HG03558 (cell line): ENCODE data around the gene TCP10L.
"Not testable (repeated sequence)": the region's sequence is repeated elsewhere in the genome, so short reads cannot be mapped to it uniquely, and the experiment has no call there.

Experiments
- ATAC-seq: cut with Tn5 transposase; IDR thresholded peaks from one replicate; pipeline ENCODE4 v1.9.1; 2021; ENCODE audit warnings: moderate number of reproducible peaks; ENCODE audit not compliant: unreplicated experiment; ENCODE audit errors: extremely low read depth

TCP10L gene

GRCh38 chr21:32587651-32588050, 2.3 kb upstream of the TCP10L start:
- no peak for ATAC-seq

DNA sequence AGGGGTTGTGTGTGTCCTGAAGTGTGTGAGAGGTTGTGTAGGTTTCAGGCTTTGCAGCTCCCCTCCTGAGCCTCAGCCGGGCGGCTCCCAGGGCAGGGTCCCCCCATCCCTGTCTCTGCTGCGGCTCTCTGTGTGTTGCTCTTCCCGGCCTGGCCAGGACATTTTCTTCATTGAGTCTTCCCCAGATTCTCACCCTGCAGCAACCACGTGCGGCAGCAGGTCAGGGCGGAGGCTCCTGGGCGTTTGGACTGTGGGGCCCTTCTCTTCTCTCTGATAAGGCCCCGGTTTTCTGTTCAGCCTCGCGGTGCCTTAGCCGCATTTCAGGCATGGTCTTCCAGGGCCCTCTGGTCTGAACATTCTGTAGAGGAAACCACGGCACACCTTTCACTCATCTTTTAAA, 1.8 kb upstream of the TCP10L start:
- no peak for ATAC-seq

- no peak for ATAC-seq
Measured at GRCh38 chr21:32585970-32586369, 647 bp upstream of the TCP10L start.

GRCh38 chr21:32584472-32584871, 851 bp downstream of the TCP10L start:
- ATAC-seq = no peak

- no peak for ATAC-seq
Measured at GRCh38 chr21:32581732-32582131, 3.6 kb downstream of the TCP10L start.

- ATAC-seq = no peak
Measured at GRCh38 chr21:32580949-32581348, 4.4 kb downstream of the TCP10L start.

DNA sequence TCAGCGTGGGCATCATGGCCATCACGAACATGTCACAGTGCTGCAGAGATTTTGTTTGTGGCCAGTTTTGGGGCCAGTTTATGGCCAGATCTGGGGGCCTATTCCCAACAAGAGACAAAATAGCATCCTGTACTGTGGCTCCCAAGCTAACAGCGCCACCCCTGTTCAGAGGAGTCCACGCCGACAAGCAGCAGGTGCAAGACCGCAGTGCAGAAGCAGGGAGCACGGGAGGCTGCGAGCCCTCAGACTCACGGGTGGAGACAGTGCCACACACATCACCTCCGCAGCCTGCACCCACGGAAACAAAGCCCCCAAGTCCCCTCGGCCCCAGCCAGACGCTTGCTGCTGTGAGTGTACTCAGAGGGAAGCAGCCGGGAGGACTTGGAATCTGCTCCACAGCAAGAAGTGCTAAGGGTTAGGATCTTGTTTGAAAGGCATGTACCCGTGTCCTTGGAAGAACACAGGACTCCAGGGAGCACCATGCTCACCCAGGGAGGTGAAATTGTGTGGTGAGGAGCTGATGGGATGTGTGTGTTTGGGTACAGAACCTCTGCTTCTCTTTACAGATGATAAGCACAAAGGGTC, 7.1 kb downstream of the TCP10L start:
- ATAC-seq = no peak

DNA sequence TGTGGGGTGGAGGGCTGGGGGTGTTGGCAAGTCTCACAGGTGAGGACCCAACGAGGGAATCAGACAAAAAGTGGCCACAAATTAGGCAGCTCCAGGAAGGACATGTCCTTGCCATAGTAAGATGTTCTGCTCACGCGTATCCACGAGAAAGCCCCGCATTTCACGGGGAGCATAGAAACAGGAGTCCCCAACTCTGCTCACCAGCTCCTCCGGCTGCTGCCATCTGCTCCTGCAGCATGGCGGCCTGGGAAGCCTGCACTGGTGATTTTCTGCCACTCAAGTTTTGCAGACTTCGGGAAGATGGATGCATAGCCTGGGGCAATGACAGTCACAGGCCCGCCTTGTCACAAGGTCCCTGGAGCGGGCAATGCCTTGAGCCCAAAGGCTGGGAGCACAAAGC, 9.3 kb downstream of the TCP10L start:
- no peak for ATAC-seq

GRCh38 chr21:32574946-32575925, 10.1 kb downstream of the TCP10L start:
- ATAC-seq = no peak

GRCh38 chr21:32572574-32573420, 12.5 kb downstream of the TCP10L start:
- no peak for ATAC-seq

DNA sequence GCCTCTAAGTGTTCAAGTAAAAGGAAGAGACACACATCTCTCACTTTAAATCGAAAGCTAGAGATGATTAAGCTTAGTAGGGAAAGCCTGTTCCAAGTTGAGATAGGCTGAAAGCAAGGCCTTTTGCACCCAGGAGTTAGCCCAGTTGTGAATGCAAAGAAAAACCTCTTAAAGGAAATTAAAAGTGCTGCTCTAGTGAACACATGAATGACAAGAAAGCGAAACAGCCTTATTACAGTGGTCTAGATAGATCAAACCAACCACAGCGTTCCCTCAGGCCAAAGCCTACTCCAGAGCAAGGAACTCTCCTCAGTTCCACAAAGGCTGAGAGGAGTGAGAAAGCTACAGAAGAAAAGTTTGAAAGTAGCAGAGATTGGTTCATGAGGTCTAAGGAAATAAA, 14.9 kb downstream of the TCP10L start:
- no peak for ATAC-seq

- ATAC-seq = no peak
Measured at GRCh38 chr21:32569261-32570230, 15.8 kb downstream of the TCP10L start.

- no peak for ATAC-seq
Measured at GRCh38 chr21:32567626-32568025, 17.7 kb downstream of the TCP10L start.

DNA sequence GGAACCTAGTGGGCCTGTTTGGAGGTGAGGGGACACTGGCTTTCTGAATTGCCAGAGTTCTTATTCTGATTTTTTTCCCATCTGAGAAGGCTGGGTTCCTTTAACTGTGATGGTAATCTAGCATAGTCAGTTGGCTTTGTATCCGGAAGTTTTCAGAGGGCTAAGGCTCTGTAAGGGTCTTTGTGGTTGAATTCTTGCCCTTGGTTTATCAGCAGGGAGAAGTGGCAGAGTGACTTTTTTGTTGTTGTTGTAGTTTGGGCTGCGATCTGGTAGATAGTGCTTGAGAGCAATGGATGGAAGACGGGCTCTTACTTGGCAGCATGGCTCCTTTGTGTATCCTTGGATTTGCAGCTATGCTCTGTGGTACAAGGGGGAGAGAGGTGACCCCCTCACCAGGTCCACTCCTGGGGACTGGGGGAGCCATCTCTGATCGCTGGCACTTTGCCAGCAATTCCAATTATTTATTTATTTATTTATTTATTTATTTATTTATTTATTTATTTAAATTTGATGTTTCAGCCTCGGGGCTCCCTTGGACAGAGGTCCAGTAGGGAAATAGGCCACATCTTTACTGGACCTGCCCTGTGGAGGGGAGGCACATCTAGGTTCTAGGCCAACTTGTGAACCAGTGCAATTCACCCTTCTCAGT, 18.5 kb downstream of the TCP10L start:
- ATAC-seq = no peak

GRCh38 chr21:32565856-32566465, 19.4 kb downstream of the TCP10L start:
- no peak for ATAC-seq

DNA sequence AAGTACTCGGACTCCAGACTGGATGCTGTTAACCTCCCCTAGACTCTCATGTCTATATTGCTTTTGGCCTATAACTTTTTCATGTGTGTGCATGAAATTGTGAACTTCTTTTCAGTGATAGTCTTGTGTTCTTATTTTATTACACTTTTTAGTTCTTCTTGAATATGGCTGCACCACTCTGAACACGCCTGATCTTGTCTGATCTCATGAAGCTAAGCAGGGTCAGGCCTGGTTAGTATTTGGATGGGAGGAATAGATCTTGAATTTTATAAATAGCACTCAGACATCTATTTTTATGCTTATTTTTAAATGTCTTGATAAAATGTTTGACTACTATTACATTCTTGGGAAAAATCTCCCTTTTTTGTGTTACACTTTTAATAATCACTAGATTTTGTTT, 22.4 kb downstream of the TCP10L start:
- ATAC-seq = no peak

DNA sequence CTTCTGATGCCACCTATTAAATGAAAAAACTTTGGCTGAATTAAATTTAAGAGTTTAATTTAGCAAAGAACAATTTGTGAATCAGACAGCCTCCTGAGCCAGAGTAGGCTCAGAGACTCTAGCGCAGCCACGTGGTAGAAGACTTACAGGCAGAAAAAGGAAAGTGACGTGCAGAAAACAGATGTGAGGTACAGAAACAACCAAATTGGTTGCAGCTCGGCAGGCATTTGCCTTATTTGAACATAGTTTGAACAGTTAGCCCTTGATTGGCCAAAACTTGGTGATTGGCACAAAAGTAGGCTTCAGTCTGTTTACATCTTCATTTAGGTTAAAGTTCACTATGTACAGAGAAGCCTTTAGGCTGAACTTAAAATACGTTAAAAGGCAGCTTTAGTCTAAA, 22.9 kb downstream of the TCP10L start:
- no peak for ATAC-seq

DNA sequence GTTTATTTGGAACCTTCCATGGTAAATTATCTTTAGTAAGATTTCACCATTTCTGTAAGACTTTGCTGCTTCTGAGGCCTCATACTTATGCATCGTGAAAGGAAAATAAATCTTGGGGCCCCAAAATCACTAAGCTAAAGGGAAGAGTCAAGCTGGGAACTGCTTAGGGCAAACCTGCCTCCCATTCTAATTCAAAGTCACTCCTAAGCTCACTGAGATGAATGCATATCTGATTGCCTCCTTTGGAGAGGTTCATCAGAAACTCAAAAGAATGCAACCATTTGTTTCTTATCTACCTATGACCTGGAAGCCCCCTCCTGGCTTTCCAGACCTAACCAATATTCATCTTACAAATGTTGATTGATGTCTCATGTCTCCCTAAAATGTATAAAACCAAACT, 23.8 kb downstream of the TCP10L start:
- not testable (repeated sequence) for ATAC-seq

GRCh38 chr21:32560896-32561295, 24.4 kb downstream of the TCP10L start:
- ATAC-seq = no peak
